Activated CD4-positive, alpha-beta T cell treated with anti-CD3 and anti-CD28 coated beads, Interleukin-2, amount 10 ng/mL, durations not matched to agents 7 days and 5 days (primary cell): Measurements from ENCODE around the gene MSLN. TPM values are rescaled to one million over a fixed set of nuclear protein-coding genes. Genes with fewer than 3 reads are reported as not detected.
"Not testable (repeated sequence)": the region's sequence is repeated elsewhere in the genome, so short reads cannot be mapped to it uniquely, and the experiment has no call there.

Experiments
- CTCF ChIA-PET: fragments of 350-600 bp; sonication (Branson Sonifier 250); formaldehyde crosslinking; loops from one replicate; lab custom pipeline; 2021; ENCODE audit warnings: antibody characterized with exemption; lab: Charles Lee
- POLR2A ChIA-PET: fragments of 350-600 bp; sonication (Branson Sonifier 250); formaldehyde crosslinking; loops from one replicate; lab custom pipeline; 2021; ENCODE audit warnings: antibody characterized with exemption; lab: Charles Lee
- DNase-seq: peaks from one replicate; pipeline ENCODE4 v3.0.0-alpha.2; 2020
- H3K27ac Mint-ChIP-seq: one replicate; pipeline ENCODE4 v1.8.0; 2021; ENCODE audit warnings: mild to moderate bottlenecking, moderate library complexity, mixed read lengths
- H3K27me3 Mint-ChIP-seq: one replicate; pipeline ENCODE4 v1.8.0; 2021; ENCODE audit warnings: mixed read lengths
- H3K36me3 Mint-ChIP-seq: one replicate; pipeline ENCODE4 v1.8.0; 2021; ENCODE audit warnings: low read depth, mixed read lengths
- H3K4me1 Mint-ChIP-seq: one replicate; pipeline ENCODE4 v1.8.0; 2021; ENCODE audit warnings: mixed read lengths
- H3K4me3 Mint-ChIP-seq: one replicate; pipeline ENCODE4 v1.8.0; 2021; ENCODE audit warnings: mild to moderate bottlenecking, moderate library complexity, mixed read lengths
- H3K9me3 Mint-ChIP-seq: one replicate; pipeline ENCODE4 v1.8.0; 2021; ENCODE audit warnings: mixed read lengths
- total RNA-seq, 2 experiments: library from RNA; stranded (reverse); gene quantifications; one replicate each; pipeline ENCODE4 v1.2.3, GENCODE V29; 2021

The MSLN gene
- not detected for total RNA-seq

- DNase-seq = no peak
- POLR2A ChIA-PET = no interaction called here
- no peaks in the 10 kb centered on the region for H3K4me1 Mint-ChIP-seq
- H3K36me3 Mint-ChIP-seq = no peaks in the 10 kb centered on the region
- H3K27me3 Mint-ChIP-seq = peaks cover 5% of the 10 kb centered on the region
- no peaks in the 10 kb centered on the region for H3K9me3 Mint-ChIP-seq
- no peak within 1 kb of the TSS for H3K27ac Mint-ChIP-seq
- CTCF ChIA-PET = no interaction called here
- H3K4me3 Mint-ChIP-seq = no peak within 1 kb of the TSS
These were observed at the start of gene MSLN for GRCh38 chr16:760545-761343. MSLN (plus strand) TSS chr16:760734; CDS start chr16:762681, 1,947 bp downstream.

GRCh38 chr16:711084-711483 lies 49.5 kb upstream of the MSLN start:
- no peak for DNase-seq
- Mint-ChIP-seq H3K27ac (no peak overlapping the region), H3K27me3 (peaks cover 47% of the 10 kb centered on the region), H3K9me3 (no peaks in the 10 kb centered on the region), H3K4me3 (no peak overlapping the region), H3K4me1 (peaks cover 8% of the 10 kb centered on the region), H3K36me3 (no peaks in the 10 kb centered on the region)
- CTCF ChIA-PET = interaction anchor here (1.0 to 1.4 kb wide), 3 partner anchors 17 to 74 kb away, joined by 3 to 5 read pairs (median 4); partner anchors contain the start of gene CIAO3
- POLR2A ChIA-PET = interaction anchor here (0.6 kb wide), 1 partner anchor 805 kb away, joined by 3 read pairs; no protein-coding TSS in a partner anchor

- Mint-ChIP-seq H3K4me3 (no peak overlapping the region), H3K4me1 (peaks cover 8% of the 10 kb centered on the region), H3K36me3 (no peaks in the 10 kb centered on the region), H3K27me3 (peaks cover 45% of the 10 kb centered on the region), H3K27ac (no peak overlapping the region), H3K9me3 (no peaks in the 10 kb centered on the region)
- ChIA-PET POLR2A (interaction anchor here (0.6 kb wide), 1 partner anchor 805 kb away, joined by 3 read pairs; no protein-coding TSS in a partner anchor), CTCF (interaction anchor here (0.9 to 2.3 kb wide), 16 partner anchors 8 to 392 kb away, joined by 3 to 12 read pairs (median 4); partner anchors contain the start of genes ANTKMT, CCDC78, CHTF18 and CIAO3)
- peak; percentile 78 for DNase-seq
These were observed 48.8 kb upstream of the MSLN start for GRCh38 chr16:711548-712320.

- H3K27ac Mint-ChIP-seq, H3K36me3 Mint-ChIP-seq, H3K4me1 Mint-ChIP-seq, POLR2A ChIA-PET, H3K9me3 Mint-ChIP-seq, H3K4me3 Mint-ChIP-seq: not testable (repeated sequence)
- CTCF ChIA-PET = interaction anchor here (0.9 to 2.3 kb wide), 15 partner anchors 8 to 390 kb away, joined by 3 to 12 read pairs (median 4); partner anchors contain the start of genes ANTKMT, CCDC78, CHTF18 and CIAO3
- DNase-seq = peak; percentile 56
- peaks cover 37% of the 10 kb centered on the region for H3K27me3 Mint-ChIP-seq
These were observed 47.7 kb upstream of the MSLN start for GRCh38 chr16:712740-713250.

DNA sequence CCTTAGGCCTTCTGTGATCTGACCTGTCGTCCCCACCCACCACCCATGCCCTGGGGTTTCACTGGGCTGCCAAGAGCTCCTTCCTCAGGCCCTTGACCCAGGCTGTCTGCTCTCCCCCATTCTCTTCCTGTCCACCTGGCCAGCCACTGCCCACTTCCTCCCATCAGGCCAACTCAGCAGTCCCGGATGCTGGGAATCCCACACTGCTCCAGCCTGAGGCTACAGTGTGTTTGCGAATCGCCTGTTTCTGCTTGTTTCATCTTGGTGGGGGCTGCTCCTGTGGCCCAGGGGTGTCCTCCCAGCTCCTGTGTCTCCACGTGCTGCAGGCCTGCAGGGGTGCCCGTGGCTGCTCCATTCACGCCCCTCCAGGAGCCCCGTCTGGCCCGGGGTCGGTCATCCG lies 46.5 kb upstream of the MSLN start:
- ChIA-PET CTCF (interaction anchor here (0.8 to 2.3 kb wide), 5 partner anchors 8 to 71 kb away, joined by 3 to 12 read pairs (median 3); partner anchors contain the start of genes CIAO3 and WDR24), POLR2A (no interaction called here)
- DNase-seq = no peak
- no peak overlapping the region for H3K4me3 Mint-ChIP-seq
- no peaks in the 10 kb centered on the region for H3K36me3 Mint-ChIP-seq
- H3K4me1 Mint-ChIP-seq = peaks cover 8% of the 10 kb centered on the region
- peaks cover 30% of the 10 kb centered on the region for H3K27me3 Mint-ChIP-seq
- H3K9me3 Mint-ChIP-seq = no peaks in the 10 kb centered on the region
- H3K27ac Mint-ChIP-seq = no peak overlapping the region

DNA sequence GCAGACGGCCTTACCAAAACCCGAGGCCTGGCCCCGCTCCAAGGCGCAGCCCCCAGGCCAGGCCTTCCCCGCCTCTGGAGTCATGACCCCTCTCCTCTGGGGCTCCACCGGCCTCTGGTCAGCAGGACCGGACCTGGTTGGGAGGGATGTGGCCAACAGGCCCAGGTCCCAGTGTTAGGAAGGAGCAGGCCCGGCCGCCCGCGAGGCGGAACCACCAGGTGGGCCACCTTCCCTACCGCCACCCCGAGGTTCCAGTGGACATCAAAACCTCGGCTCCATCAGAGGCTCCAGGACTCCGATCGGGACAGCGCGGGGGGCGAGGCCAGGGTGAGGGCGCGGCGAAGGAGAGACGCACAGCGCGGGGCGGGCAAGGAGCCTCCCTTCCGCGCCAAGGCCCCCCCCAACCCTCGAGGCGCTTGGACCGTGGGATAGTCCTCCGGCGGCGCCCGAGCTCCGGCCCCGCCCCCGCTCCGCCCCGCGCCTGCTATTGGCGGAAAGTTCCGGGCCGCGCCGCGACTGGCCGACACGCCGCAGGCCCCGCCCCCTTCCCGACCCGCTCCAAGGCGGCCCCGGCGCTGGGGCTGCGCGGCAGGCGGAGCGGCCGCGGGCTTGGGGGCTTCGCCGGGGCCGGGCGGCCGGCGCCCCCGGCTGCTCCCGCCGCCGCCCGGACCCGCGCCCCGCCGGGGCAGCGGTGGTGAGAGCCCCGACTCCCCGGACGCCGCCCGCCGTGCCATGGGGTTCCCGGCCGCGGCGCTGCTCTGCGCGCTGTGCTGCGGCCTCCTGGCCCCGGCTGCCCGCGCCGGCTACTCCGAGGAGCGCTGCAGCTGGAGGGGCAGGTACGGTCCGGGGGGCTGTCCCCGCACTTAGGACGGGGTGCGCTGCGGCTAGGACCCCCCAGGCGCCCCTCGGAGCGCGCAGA lies 45.7 kb upstream of the MSLN start, which contains the start of gene METRN:
Gene METRN (plus strand): TSS at position 561 of the 919 bp plus-strand sequence. CDS start 172 bp downstream, at position 733.
- no peaks in the 10 kb centered on the region for H3K36me3 Mint-ChIP-seq
- H3K4me3 Mint-ChIP-seq = peak within 1 kb of the TSS; percentile 13

GRCh38 chr16:715477-716199 lies 44.9 kb upstream of the MSLN start:
- ChIA-PET POLR2A (interaction anchor here (1.0 kb wide), 1 partner anchor 73 kb away, joined by 3 read pairs; the partner anchor contains the start of genes CHTF18 and RPUSD1), CTCF (interaction anchor here (0.6 to 1.6 kb wide), 9 partner anchors 10 to 70 kb away, joined by 3 to 7 read pairs (median 3); partner anchors contain the start of genes CCDC78 and CIAO3)
- H3K4me3 Mint-ChIP-seq = peak overlapping the region; percentile 13
- no peaks in the 10 kb centered on the region for H3K9me3 Mint-ChIP-seq
- no peak overlapping the region for H3K27ac Mint-ChIP-seq
- H3K4me1 Mint-ChIP-seq = peaks cover 17% of the 10 kb centered on the region
- H3K36me3 Mint-ChIP-seq = no peaks in the 10 kb centered on the region
- no peak for DNase-seq
- H3K27me3 Mint-ChIP-seq = peaks cover 24% of the 10 kb centered on the region

More for the DNA sequence above, 45.7 kb upstream of the MSLN start, which contains the start of gene METRN:
- Mint-ChIP-seq H3K27ac (no peak within 1 kb of the TSS), H3K9me3 (no peaks in the 10 kb centered on the region), H3K4me1 (peaks cover 9% of the 10 kb centered on the region), H3K27me3 (peaks cover 26% of the 10 kb centered on the region)
- CTCF ChIA-PET = interaction anchor here (0.6 to 1.3 kb wide), 5 partner anchors 8 to 70 kb away, joined by 3 read pairs; no protein-coding TSS in a partner anchor
- peak; percentile 89 for DNase-seq
- POLR2A ChIA-PET = interaction anchor here (1.0 kb wide), 1 partner anchor 73 kb away, joined by 3 read pairs; the partner anchor contains the start of genes CHTF18 and RPUSD1

DNA sequence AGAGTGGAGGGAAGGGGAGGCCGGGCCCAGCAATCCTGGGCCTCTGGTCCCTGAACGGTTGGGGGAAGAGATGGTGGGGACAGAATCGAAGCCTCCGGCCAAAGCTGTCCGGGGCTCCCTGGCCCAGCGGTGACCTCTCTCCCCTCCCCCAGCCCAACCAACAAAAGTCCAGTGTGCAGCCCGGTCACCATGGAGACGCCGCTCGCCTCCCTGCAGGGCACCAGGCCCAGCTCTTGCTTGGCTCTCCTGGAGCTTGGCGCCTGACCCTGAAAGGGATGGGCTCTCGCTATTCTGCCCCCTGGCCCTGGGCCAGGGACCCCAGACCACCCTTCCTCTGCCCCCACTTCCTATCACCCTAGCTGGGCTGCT lies 44.4 kb upstream of the MSLN start:
- ChIA-PET POLR2A (no interaction called here), CTCF (interaction anchor here (0.9 to 1.6 kb wide), 6 partner anchors 10 to 70 kb away, joined by 3 to 7 read pairs (median 4); partner anchors contain the start of genes CCDC78 and CIAO3)
- DNase-seq = no peak
- Mint-ChIP-seq H3K9me3 (no peaks in the 10 kb centered on the region), H3K27ac (no peak overlapping the region), H3K4me1 (peaks cover 17% of the 10 kb centered on the region), H3K4me3 (peak overlapping the region; percentile 25), H3K36me3 (no peaks in the 10 kb centered on the region), H3K27me3 (peaks cover 23% of the 10 kb centered on the region)

GRCh38 chr16:716768-717325 lies 43.7 kb upstream of the MSLN start:
- H3K27me3 Mint-ChIP-seq = peaks cover 21% of the 10 kb centered on the region
- DNase-seq = no peak
- H3K4me3 Mint-ChIP-seq = no peak overlapping the region
- no peak overlapping the region for H3K27ac Mint-ChIP-seq
- POLR2A ChIA-PET = no interaction called here
- peaks cover 18% of the 10 kb centered on the region for H3K4me1 Mint-ChIP-seq
- no peaks in the 10 kb centered on the region for H3K9me3 Mint-ChIP-seq
- CTCF ChIA-PET = interaction anchor here (1.3 to 1.6 kb wide), 4 partner anchors 9 to 69 kb away, joined by 4 to 7 read pairs (median 4); partner anchors contain the start of gene CCDC78
- no peaks in the 10 kb centered on the region for H3K36me3 Mint-ChIP-seq

DNA sequence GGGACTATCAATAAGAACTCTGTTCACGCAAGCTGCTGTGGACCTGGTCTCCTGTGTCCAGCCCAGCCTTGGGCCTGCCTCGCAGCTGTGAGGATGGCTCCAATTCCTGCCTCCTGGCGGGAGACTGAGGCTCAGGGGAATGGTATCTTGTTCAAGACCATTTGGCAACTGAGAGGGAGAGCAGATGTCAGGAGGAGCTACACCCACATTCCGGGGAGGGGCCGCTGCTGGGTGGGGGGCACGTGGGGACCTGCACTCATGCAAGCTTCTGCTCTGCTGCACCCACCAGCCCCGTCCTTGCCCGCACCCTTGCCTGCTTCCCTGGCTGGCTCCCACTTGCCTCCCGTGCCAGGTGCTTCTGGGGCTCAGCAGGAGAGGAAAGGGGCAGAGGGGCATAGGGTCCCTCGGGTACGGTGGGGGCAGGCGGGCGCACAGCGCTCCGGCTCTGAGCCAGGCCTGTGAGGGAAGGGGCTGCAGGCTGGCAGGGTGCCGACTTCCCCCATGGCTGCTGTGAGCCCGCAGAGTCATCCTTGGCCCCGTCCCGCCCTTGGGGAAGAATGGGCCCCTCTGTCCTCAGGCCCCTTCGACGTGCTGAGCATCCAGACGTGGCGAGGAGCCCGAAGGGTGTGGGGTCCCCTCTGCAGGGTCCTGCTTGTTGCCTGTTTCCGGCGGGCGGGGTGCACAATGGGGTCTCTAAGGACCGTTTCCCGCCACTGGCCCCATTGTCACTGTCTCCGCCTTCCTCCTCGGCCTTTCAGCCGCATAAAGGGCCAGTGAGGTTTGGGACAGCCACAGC lies 42.9 kb upstream of the MSLN start:
- Mint-ChIP-seq H3K27me3 (peaks cover 19% of the 10 kb centered on the region), H3K4me3 (no peak overlapping the region), H3K27ac (no peak overlapping the region), H3K9me3 (no peaks in the 10 kb centered on the region), H3K36me3 (no peaks in the 10 kb centered on the region), H3K4me1 (peaks cover 19% of the 10 kb centered on the region)
- no peak for DNase-seq
- ChIA-PET CTCF (interaction anchor here (1.6 kb wide), 1 partner anchor 68 kb away, joined by 7 read pairs; no protein-coding TSS in a partner anchor), POLR2A (no interaction called here)
